ENCODE results near the gene MGMT.

Gene MGMT

DNA sequence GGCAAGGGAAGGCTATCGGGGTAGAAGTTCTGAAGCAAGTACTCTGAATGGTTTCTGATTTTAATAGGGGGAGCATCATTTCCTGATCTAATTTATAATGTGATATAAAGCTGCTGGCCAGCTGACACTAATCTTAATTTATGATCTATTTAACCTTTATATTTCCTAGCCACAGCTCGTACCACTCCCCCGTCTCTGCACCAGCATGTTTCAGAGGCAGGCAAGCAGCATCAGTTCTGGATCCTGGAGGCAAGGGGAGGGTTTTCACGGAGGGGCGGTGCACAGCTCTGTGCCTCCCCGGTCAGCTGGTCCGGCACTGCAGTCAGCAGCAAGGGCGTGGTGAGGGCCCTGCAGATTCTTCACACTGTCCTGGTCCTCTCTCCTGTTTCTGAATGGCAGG, 30.0 kb downstream of the MGMT start:
- no peak for DNase-seq

- no peak for DNase-seq
These were observed 31.6 kb downstream of the MGMT start for GRCh38 chr10:129498680-129499079.

GRCh38 chr10:129500617-129501339, 33.7 kb downstream of the MGMT start:
- DNase-seq, result no peak

DNA sequence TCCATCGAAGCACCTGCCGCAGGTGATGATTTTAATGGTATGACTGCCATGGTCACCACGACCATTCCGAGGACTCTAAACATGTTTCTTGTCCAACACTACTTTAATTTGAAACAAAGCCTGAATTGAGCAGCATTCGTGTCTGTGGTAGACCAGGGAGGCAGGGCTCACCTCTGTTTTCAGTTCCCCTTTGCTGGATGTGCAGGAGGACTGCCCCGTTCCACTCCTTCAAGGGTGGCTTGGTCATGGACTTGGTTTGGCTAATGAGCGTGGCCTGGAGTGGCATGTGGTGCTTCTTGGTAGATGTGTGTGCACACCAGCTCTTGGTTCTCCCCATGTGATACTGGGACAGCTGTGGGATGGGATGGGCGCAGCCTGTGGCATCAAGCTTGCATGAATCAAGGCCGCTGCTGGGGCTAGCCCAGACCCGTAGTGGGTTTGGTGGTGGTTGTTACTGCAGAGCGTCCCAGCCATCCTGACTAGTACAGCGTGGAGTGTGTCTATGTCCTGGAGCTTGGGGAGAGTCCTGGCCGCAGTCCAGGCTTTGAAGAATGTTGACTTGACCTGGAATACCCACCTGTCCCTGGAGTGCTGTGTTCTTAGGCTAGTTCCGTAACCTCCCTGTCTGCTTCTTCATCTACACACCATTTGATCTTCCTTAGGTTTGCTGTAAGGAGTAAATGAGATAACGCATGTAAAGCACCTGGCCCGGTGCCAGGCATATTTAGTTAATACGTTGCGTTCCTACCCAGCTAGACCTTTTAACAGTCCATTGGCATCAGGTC, 34.8 kb downstream of the MGMT start:
- no peak for DNase-seq

GRCh38 chr10:129502448-129502847, 35.4 kb downstream of the MGMT start:
- DNase-seq, result no peak

DNA sequence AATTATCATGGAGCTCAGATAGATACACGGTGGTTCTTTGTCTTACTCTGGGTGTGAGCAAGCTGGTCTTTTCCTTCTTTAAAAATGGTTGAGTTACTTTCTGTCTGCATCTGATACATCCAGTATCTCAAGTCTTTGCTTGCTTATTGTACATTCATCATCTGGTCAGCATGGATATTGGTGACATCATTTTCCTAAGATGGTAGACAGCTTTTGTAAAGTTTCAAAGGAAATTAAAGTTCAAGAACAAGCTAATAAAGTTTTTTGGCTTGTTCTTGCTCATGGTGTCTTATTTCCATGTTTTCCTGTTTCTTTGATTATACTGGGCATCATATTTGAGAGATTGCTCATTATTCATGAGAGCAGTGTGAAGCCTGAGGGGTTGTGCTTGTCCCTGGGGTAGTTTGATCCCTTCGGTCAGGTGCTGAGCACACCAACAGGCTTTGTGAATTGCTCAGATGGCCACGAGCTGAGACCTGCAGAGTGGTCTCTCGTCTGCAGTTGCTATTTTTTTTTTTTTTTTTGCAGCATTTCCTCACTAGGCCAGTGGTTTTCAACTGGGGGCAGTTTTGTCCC, 38.5 kb downstream of the MGMT start:
- DNase-seq, result no peak

- DNase-seq, result no peak
These were observed 39.2 kb downstream of the MGMT start for GRCh38 chr10:129506101-129506797.

DNA sequence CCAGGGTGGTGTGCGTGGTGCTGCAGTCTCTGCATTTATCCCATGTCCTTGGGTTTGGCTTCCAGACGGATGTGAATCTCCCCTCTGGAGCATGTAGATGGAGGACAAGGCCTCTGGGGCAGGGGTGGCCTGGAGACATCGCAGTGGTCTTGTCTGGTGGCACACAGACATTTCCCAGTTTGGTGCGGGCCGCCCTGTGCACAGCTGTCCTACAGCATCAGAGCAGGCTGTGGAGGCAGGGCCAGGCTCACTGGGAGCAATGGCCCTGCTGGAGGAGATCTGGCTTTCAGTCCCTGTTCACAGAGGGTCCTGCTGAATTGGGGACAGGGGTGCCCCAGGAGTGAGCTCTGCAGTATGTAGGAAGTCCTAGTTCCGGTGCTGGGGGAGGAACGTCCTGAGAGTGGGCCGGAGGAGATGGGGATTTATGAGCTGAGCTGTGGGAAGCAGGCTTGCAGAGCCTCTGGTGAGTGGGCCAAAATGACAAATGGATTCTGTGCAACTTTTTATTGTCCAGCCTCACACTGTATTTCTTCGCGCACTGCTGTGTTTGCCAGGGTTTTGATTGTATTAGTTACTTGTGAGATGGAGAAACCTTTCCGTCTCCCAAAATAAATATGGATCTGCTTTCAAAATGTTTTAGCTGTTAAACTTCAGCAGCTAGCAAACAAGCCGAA, 40.3 kb downstream of the MGMT start:
- DNase-seq, result no peak

DNA sequence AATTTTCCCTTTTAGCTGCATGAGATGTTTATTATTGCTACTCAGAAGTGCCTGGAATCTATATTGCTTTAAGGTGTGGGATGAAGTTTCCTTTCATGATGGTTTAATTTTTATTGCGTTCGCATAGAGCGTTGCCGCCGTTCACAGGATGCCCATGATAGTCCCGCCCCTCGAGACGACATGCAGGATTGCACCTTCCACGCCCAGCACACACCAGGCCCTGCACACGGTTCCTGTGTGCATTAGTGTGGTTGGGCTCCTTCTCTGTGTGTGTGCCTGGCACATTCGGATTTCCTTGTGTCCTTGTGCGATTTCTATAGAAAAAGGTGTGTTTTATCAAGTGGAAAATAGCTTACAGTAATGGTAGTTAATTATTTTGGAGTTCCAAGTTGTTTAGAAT, 42.1 kb downstream of the MGMT start:
- no peak for DNase-seq

DNA sequence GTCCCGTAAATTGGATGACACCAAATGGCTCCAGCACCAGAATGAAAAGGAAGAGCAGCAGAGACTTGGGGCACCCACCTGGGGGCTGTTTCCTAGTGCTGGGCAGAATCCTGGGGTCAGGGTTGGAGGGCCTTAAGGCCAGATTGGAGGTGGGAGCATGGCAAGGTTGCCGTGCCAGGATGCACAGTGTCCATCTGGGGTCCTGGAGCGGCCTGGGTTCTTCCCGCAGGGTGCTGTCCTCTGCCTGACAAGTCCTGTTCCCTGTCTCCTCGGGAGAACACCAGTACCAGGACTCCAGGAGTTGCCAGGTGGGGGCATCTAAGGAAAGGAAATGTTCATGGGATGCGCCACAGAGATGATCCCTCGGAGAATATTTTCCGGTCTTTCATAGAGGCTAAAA, 42.8 kb downstream of the MGMT start:
- DNase-seq, result no peak

- DNase-seq, result no peak
These were observed 44.0 kb downstream of the MGMT start for GRCh38 chr10:129511086-129511485.

- no peak for DNase-seq
These were observed 44.7 kb downstream of the MGMT start for GRCh38 chr10:129511758-129512157.

- no peak for DNase-seq
These were observed 46.3 kb downstream of the MGMT start for GRCh38 chr10:129513312-129513711.

- no peak for DNase-seq
These were observed 47.8 kb downstream of the MGMT start for GRCh38 chr10:129514568-129515451.

DNA sequence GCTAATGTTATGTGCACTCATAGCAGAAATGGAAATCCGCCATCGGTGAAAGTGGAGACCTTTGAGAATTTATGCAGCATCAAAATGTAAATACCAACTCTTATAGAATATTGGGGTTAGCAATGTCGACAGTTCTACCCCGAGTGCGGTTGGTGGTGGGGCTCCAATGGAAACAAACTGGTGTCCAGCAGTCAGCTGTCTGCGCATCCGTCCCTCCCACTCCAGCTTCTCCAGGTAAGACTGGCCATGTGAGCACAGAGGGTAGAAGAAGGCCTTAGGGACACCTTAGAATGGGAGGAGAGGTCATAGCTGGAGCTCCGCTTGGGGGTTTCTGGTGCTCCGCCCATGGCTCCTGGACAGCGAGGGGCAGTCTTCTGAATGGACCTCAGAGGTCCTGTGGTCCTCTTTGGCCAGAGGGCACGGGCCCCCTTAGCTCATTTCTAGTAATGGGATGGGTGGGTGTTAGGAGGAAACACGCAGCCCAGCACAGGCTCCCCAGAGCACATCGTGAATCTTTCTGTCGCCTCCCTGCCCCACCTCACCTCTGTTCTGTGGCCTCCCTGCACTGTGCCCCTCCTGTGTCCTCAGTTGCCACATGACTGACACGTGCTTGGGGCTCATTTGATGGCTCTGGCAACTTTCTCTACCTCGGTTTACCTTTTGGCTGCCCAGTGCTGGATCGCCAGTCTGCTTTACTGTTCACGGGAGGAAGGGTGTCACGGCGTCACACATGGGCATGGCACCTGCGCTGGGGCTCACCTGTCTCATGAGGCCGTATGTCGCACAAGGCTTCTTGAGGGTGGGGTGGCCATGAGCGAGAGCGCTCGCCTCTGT, 50.0 kb downstream of the MGMT start:
- DNase-seq, result no peak

DNA sequence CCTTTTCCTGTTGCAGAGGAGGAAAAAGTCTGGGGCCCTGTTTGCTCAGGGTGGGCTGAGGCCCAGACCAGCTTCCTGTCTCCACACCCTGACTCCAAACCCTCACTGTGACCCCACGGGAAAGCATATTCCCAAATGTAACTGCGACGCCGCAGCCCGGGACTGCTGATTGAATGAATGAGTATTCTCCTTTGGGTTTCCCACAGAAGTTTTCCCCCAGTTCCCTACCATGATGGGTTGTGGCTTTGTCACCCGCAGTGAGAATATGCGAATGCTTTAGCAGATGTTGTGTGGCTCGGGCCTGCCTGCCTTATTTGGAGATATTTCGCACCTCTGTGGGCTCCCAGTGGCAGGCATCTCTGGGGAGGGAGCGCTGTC, 50.6 kb downstream of the MGMT start:
- DNase-seq, result no peak

DNA sequence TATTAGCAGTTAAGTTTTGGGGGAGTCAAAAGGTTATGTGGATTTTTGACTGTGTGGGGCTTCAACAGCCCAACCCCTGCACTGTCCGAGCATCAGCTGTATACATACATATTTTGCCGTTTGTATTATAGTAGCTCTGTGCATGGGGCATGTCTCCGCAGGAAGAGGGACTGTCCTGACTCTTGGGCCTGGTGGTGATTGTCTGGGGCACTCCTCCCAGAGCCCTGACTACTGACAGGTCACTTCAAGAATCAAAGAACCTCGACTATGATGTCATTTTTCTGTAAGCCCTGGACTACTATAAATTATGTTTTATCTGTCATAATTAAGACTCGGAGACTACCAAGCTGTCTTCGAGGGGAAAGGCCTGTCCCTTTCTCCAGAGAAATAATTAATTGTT, 51.8 kb downstream of the MGMT start:
- DNase-seq, result no peak

- DNase-seq, result no peak
These were observed 53.5 kb downstream of the MGMT start for GRCh38 chr10:129520440-129521080.

- no peak for DNase-seq
These were observed 54.4 kb downstream of the MGMT start for GRCh38 chr10:129521161-129522025.
